GM23338 (cell line): Measurements from ENCODE around the gene PTPRO.

ENCODE experiments used
- CREB1 ChIP-seq: fragments of 250-450 bp; sonication (Bioruptor Pico); IDR thresholded peaks from 2 replicates; pipeline ENCODE4 v1.5.0; 2020; ENCODE audit warnings: low read depth, mild to moderate bottlenecking, moderate library complexity
- CTCF ChIP-seq, 2 experiments: fragments of 200-600 bp in 1 of 2; sonication (generic) in 1 of 2; conservative IDR thresholded peaks; 2 replicates each; pipeline versions ENCODE4 v1.5.1 to v1.6.1; 2016 to 2017; ENCODE audit warnings: antibody characterized with exemption in 2 of 2, low read depth in 2 of 2, mild to moderate bottlenecking in 2 of 2, moderate library complexity in 1 of 2
- ETS1 ChIP-seq: IDR thresholded peaks from 2 replicates; pipeline ENCODE4 v1.6.1; 2016; ENCODE audit warnings: antibody characterized with exemption
- EZH2 ChIP-seq: fragments of 200-600 bp; sonication (generic); IDR thresholded peaks from one replicate; pipeline ENCODE4 v1.8.0; 2017; ENCODE audit warnings: antibody characterized with exemption, mild to moderate bottlenecking, low read depth; ENCODE audit not compliant: unreplicated experiment
- EZH2phosphoT487 ChIP-seq: fragments of 200-600 bp; sonication (generic); IDR thresholded peaks from one replicate; pipeline ENCODE4 v1.8.1; 2018; ENCODE audit warnings: antibody characterized with exemption; ENCODE audit not compliant: unreplicated experiment
- POLR2AphosphoS5 ChIP-seq: IDR thresholded peaks from 2 replicates; pipeline ENCODE4 v1.6.1; 2016; ENCODE audit warnings: antibody characterized with exemption, low read depth
- REST ChIP-seq: IDR thresholded peaks from one replicate; pipeline ENCODE4 v1.6.1; 2018; ENCODE audit warnings: antibody characterized with exemption; ENCODE audit not compliant: unreplicated experiment
- STAT1 ChIP-seq: IDR thresholded peaks from one replicate; pipeline ENCODE4 v1.6.1; 2016; ENCODE audit warnings: antibody characterized with exemption; ENCODE audit not compliant: unreplicated experiment
- ZNF462 ChIP-seq: fragments of 250-450 bp; sonication (Bioruptor Pico); IDR thresholded peaks from 2 replicates; pipeline ENCODE4 v1.5.0; 2020; ENCODE audit warnings: mild to moderate bottlenecking, moderate library complexity

- TF ChIP-seq CTCF (conservative IDR thresholded peaks at IDR 0.05; ENCODE audit: low read depth in 2 of 2) (no peak), ZNF462 (CRISPR knock-in tag) (no peak), POLR2AphosphoS5 (no peak), REST (no peak), CREB1 (CRISPR knock-in tag) (no peak), EZH2 (no peak), EZH2phosphoT487 (no peak), ETS1 (no peak), STAT1 (no peak)
Observed at GRCh38 chr12:15355766-15356165, 33.5 kb downstream of the PTPRO start.
